Measurements from ENCODE around the gene CCDC152.
"Not testable (repeated sequence)": the region's sequence is repeated elsewhere in the genome, so short reads cannot be mapped to it uniquely, and the experiment has no call there.

Gene CCDC152

GRCh38 chr5:42811591-42812446 lies 55.2 kb downstream of the CCDC152 start, which contains the start of gene SELENOP:
Gene SELENOP (minus strand): TSS chr5:42811892. CDS start chr5:42808353, 3,539 bp downstream.
- no peak for DNase-seq (ENCODE audit: low read depth in 1 of 2, low spot score in 1 of 2)

GRCh38 chr5:42812620-42813019 lies 56.0 kb downstream of the CCDC152 start:
- no peak for DNase-seq (ENCODE audit: low read depth in 1 of 2, low spot score in 1 of 2)

- no peak for DNase-seq (ENCODE audit: low read depth in 1 of 2, low spot score in 1 of 2)
Measured at GRCh38 chr5:42813533-42813932, 56.9 kb downstream of the CCDC152 start.

GRCh38 chr5:42816546-42816945 lies 59.9 kb downstream of the CCDC152 start:
- not testable (repeated sequence) for DNase-seq (ENCODE audit: low read depth in 1 of 2, low spot score in 1 of 2)

GRCh38 chr5:42819745-42820144 lies 63.1 kb downstream of the CCDC152 start:
- no peak for DNase-seq (ENCODE audit: low read depth in 1 of 2, low spot score in 1 of 2)

- no peak for DNase-seq (ENCODE audit: low read depth in 1 of 2, low spot score in 1 of 2)
Measured at GRCh38 chr5:42822548-42822947, 65.9 kb downstream of the CCDC152 start.

GRCh38 chr5:42824347-42824976 lies 67.8 kb downstream of the CCDC152 start:
- no peak for DNase-seq (ENCODE audit: low read depth in 1 of 2, low spot score in 1 of 2)

GRCh38 chr5:42825422-42826148 lies 69.0 kb downstream of the CCDC152 start:
- DNase-seq (ENCODE audit: low read depth in 1 of 2, low spot score in 1 of 2): no peak

GRCh38 chr5:42826757-42827515 lies 70.3 kb downstream of the CCDC152 start:
- no peak for DNase-seq (ENCODE audit: low read depth in 1 of 2, low spot score in 1 of 2)

- no peak for DNase-seq (ENCODE audit: low read depth in 1 of 2, low spot score in 1 of 2)
Measured at GRCh38 chr5:42828671-42829070, 72.1 kb downstream of the CCDC152 start.

GRCh38 chr5:42830924-42831323 lies 74.3 kb downstream of the CCDC152 start:
- no peak for DNase-seq (ENCODE audit: low read depth in 1 of 2, low spot score in 1 of 2)

- no peak for DNase-seq (ENCODE audit: low read depth in 1 of 2, low spot score in 1 of 2)
Measured at GRCh38 chr5:42832060-42832459, 75.4 kb downstream of the CCDC152 start.

GRCh38 chr5:42836070-42836769 lies 79.6 kb downstream of the CCDC152 start:
- no peak for DNase-seq (ENCODE audit: low read depth in 1 of 2, low spot score in 1 of 2)

- DNase-seq (ENCODE audit: low read depth in 1 of 2, low spot score in 1 of 2): no peak
Measured at GRCh38 chr5:42837601-42838000, 81.0 kb downstream of the CCDC152 start.

- DNase-seq (ENCODE audit: low read depth in 1 of 2, low spot score in 1 of 2): no peak
Measured at GRCh38 chr5:42839196-42839595, 82.6 kb downstream of the CCDC152 start.

GRCh38 chr5:42840269-42840668 lies 83.7 kb downstream of the CCDC152 start:
- DNase-seq (ENCODE audit: low read depth in 1 of 2, low spot score in 1 of 2): no peak

- DNase-seq (ENCODE audit: low read depth in 1 of 2, low spot score in 1 of 2): no peak
Measured at GRCh38 chr5:42840842-42841567, 84.4 kb downstream of the CCDC152 start.

GRCh38 chr5:42842921-42843641 lies 86.5 kb downstream of the CCDC152 start:
- no peak for DNase-seq (ENCODE audit: low read depth in 1 of 2, low spot score in 1 of 2)

- DNase-seq (ENCODE audit: low read depth in 1 of 2, low spot score in 1 of 2): no peak
Measured at GRCh38 chr5:42843675-42844292, 87.2 kb downstream of the CCDC152 start.

Measured in stimulated activated CD4-positive, alpha-beta T cell treated with anti-CD3 and anti-CD28 coated beads, Interleukin-15, amount 100 ng/mL, for 1 hour (primary cell).